Stimulated activated CD8-positive, alpha-beta memory T cell treated with anti-CD3 and anti-CD28 coated beads, Interleukin-7, amount 100 ng/mL, for 48 hours (primary cell): ENCODE data around the gene CYP4A22.
"Not testable (repeated sequence)": the region's sequence is repeated elsewhere in the genome, so short reads cannot be mapped to it uniquely, and the experiment has no call there.

Source experiments
- DNase-seq, 2 donors: peaks; one replicate each; pipeline ENCODE4 v3.0.0-alpha.2; 2020; ENCODE audit warnings: low read depth in 1 of 2; ENCODE audit errors: extremely low read depth in 1 of 2

The CYP4A22 gene

GRCh38 chr1:47184090-47184821 is 47.0 kb downstream of the CYP4A22 start:
- no peak for DNase-seq

- DNase-seq, result no peak
Measured at GRCh38 chr1:47184822-47185677, 47.8 kb downstream of the CYP4A22 start.

DNA sequence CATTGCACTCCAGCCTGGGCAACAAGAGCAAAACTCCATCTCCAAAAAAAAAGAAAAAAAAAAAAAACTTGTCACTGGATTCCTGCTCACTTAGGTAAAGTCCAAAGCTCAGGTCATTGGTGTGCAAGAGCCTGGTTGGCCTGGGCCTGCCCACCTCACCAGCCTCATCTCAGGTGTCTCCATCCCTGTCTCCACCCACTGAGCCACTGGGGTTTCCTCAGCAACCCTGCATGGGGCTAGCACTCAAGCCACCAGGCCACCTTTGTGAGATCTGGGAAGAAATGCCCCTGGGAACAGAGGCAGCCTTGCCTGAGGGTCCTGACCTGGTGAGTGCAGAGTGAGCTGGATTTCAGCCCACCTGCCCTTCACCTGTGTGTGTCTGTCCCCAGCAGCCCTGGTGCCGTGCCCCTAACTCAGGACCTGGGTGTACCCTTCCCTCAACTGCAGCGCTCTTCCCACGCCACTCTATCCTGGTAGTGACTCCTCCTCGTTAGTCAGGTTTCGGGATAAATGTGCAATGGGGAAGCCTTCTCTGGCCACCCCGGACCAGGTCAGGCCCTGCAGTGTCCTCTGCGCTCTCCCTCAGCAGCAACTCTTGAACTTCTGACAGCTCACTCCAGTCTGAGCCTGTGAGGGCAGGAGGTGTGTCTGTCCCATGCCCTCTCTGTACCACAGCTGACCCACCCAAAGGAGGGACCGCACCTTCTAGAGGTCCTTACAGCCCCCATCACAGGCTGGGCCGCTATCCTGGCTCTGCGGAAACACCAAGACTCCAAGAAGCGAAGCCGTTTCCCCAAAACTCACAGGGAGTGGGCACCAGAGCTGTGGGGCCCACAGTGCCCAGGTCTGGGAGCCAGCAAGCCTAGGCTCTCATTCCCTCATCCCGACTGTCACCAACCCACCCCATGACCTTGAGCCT is 49.3 kb downstream of the CYP4A22 start:
- no peak for DNase-seq

DNA sequence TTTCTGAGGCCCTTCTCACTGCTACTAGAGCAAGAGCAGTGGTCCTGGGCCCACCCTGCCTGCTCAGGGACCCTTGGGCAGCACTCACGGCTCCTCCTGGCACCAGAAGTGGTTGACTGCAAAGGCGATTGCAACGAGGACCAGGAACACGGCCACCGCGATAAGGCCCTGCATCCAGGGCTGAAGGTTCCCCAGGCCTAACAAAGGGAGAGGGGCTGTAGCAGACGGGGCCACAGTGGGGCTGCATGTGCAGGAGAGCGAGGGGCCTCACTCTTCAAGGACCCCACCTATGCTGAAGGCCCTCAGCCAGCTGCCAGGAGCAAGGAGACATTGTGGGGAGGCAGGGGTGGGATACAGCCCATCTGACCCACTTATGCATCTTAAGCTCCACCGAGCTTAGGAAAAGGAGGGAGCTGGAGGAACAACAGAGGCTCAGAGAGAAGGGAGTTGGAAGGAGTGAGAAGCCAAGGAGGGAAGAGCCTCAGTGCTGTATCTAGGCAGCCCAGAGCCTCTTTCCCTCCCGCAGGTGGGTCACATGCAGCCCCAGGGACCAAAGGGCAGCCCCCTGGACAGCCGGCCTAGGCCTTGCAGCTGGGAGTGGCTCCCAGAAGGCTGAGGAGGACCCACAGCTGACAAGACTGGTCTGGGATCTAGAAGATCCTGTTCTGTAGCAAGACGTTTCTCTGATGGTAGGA is 50.1 kb downstream of the CYP4A22 start:
- DNase-seq, result no peak

GRCh38 chr1:47187926-47188250 is 50.6 kb downstream of the CYP4A22 start:
- DNase-seq, result no peak

- DNase-seq, result no peak
Measured at GRCh38 chr1:47188791-47189785, 51.8 kb downstream of the CYP4A22 start.

DNA sequence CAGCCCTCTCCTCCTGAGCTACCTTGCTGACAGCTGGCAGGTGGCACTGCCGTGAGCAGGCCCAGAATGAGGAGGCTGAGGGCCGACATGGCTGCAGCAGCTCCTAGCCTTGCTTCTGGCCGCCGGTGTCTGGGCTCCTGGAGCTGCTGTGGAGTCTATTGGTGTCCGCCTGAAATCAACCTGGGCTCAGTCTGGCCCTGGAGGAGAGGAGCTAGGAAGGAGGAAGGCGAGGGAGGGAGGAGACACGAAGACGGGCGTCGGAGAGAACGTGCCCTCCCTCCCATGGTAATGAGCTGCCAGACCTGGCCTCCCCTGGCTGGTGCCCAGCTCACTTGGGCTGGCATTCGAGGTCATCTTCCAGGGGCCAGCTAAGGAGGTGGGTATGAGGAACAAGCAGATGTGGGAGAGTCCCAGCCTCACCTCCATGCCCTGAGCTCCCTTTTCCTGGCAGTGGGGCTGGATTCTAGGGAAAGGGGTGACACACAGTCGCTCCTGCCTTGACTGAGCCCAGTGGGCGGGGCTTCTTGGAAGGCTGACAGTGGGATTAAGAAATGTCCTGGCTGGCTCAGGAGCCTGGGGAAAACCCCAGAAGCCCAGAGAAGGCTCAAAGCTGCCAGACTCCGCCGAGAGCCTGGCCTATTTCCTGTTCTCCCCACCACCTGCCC is 52.7 kb downstream of the CYP4A22 start, which contains the start of gene PDZK1IP1:
Gene PDZK1IP1, minus strand, starts transcription at position 193 of the 665 bp plus-strand sequence. Its CDS starts 104 bp downstream, at position 89.
- no peak for DNase-seq

GRCh38 chr1:47190509-47190855 is 53.2 kb downstream of the CYP4A22 start:
- no peak for DNase-seq

DNA sequence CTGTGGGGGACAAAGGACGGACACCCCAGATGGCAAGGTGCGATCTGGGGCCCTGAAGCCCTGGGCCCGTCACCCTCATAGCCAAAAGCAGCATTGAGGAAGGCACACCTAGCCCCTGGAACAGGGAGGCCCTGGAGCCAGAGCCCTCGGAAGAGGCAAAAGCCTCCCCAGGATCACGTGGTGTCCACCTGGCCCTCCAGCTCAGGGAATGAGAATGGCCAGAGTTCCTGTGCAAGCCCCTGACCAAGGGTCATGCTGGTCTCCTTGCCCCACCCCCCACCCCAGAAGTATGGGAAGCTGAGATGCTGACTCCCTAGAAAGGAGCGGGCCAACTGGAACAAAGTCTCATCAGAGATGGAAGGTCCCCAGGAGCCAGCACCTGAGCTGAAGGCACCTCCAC is 53.6 kb downstream of the CYP4A22 start:
- DNase-seq, result no peak

DNA sequence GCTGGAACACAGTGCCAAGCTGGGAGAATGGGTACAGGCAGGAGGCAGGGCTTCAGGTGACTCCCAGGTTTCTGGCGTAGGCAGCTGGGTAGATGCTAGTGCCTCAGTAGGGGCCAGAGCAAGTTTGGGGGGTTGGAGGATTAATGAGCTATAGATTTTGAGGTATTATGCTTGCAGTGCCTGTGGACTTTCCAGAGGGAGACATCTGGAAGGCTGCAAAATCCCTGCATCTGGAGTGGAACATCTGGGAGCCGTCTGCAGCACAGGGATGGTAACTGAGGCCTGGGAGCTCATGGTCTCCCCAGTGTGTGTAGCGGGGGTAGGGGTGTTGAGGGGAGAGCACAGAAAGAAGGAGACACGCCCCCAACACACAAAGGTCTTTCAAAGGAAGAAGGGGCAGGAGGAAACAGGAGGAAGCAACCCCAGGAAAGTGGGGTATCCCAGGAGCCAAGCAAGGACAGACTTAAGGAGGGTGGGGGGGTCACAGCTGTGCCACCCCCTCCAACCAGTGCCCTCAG is 54.8 kb downstream of the CYP4A22 start:
- DNase-seq, result no peak

- peak in 1 of 2 donors; percentile 40 for DNase-seq
Measured at GRCh38 chr1:47192458-47193384, 55.5 kb downstream of the CYP4A22 start.

DNA sequence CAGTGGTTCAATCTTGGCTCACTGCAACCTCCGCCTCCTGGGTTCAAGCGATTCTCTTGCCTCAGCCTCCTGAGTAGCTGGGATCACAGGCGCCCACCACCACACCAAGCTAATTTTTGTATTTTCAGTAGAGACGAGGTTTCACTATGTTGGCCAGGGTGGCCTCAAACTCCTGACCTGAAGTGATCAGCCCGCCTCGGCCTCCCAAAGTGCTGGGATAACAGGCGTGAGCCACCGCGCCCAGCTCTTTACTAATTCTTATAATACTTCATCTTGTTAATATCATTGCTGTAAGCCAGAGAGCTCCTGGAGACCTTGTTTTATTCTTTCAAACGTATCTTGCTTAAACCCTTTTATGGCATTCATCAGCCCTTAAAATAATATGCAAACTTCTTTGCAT is 56.3 kb downstream of the CYP4A22 start:
- not testable (repeated sequence) for DNase-seq

- DNase-seq, result no peak
Measured at GRCh38 chr1:47194311-47194710, 57.1 kb downstream of the CYP4A22 start.

DNA sequence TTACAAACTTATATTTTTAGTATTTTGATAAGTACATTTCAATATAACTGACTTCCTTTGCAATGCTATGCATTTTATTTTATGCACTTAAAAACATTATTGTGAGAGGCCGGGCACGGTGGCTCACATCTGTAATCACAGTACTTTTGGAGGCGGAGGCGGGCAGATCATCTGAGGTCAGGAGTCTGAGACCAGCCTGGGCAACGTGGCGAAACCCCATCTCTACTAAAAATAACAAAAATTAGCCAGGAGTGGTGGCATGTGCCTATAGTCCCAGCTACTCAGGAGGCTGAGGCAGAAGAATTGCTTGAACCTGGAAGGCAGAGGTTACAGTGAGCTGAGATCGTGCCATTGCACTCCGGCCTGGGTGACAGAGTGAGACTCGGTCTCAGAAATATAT is 58.7 kb downstream of the CYP4A22 start:
- not testable (repeated sequence) for DNase-seq

- no peak for DNase-seq
Measured at GRCh38 chr1:47196622-47197021, 59.4 kb downstream of the CYP4A22 start.

GRCh38 chr1:47198214-47198613 is 61.0 kb downstream of the CYP4A22 start:
- DNase-seq, result no peak
